HL-60 (cell line): ENCODE data around the gene KLHDC4.

Experiments used
- DNase-seq, 2 experiments: peaks; one replicate each; pipeline ENCODE4 v3.0.0-alpha.2; 2010 to 2020; ENCODE audit warnings: low read depth in 1 of 2, low spot score in 1 of 2
- H3K27ac ChIP-seq: fragments of 250-450 bp; sonication (Bioruptor Pico); replicated peaks from 2 replicates; pipeline ENCODE4 v1.5.1; 2020; ENCODE audit warnings: mild to moderate bottlenecking, moderate library complexity
- H3K27me3 ChIP-seq: fragments of 250-450 bp; sonication (Bioruptor Pico); 2 replicates; pipeline ENCODE4 v1.5.1; 2021; ENCODE audit warnings: mild to moderate bottlenecking, moderate library complexity; ENCODE audit not compliant: insufficient read depth, poor library complexity, severe bottlenecking
- H3K4me3 ChIP-seq: replicated peaks from 2 replicates; pipeline ENCODE4 v1.5.1; 2011; ENCODE audit warnings: mild to moderate bottlenecking, control low read depth, low read length; ENCODE audit not compliant: insufficient read depth
- GABPA ChIP-seq: IDR thresholded peaks from 2 replicates; pipeline ENCODE4 v1.6.1; 2012; ENCODE audit warnings: low read depth
- POLR2AphosphoS5 ChIP-seq: IDR thresholded peaks from 2 replicates; pipeline ENCODE4 v1.6.1; 2012; ENCODE audit warnings: low read depth
- SPI1 ChIP-seq: IDR thresholded peaks from 2 replicates; pipeline ENCODE4 v1.6.1; 2012; ENCODE audit warnings: low read depth, mild to moderate bottlenecking, borderline replicate concordance
- TF ChIP-seq, protein P1 (sequence below): IDR thresholded peaks from 2 replicates; pipeline ENCODE4 v1.6.1; 2012; ENCODE audit warnings: low read depth; ENCODE audit not compliant: insufficient replicate concordance
- TF ChIP-seq, protein P2 (sequence below): IDR thresholded peaks from one replicate; pipeline ENCODE4 v1.5.1; 2011; ENCODE audit warnings: low read length, control low read depth, inconsistent platforms; ENCODE audit not compliant: insufficient read depth

Gene KLHDC4

DNA sequence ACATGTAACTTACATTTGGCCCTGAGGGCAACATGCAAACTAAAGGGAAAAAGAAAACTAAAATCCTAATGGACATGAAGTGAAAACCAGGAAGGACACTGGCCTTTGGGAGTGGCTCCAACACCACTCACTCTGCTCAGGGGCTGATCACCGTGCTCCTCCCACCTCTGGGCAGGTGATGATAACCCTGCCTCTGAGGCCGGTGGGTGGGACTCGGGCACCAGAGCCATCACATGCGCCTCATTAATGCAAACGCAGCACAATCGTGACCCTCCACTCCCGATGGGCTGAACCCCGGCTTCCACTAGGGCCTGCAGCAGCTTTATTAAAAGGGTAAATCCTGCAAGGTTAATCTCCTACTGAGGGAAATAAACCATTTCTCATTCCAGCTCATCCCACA, 4.7 kb downstream of the KLHDC4 start:
- no peak for DNase-seq
- no peak overlapping the region for H3K4me3 ChIP-seq
- TF ChIP-seq, protein P1, sequence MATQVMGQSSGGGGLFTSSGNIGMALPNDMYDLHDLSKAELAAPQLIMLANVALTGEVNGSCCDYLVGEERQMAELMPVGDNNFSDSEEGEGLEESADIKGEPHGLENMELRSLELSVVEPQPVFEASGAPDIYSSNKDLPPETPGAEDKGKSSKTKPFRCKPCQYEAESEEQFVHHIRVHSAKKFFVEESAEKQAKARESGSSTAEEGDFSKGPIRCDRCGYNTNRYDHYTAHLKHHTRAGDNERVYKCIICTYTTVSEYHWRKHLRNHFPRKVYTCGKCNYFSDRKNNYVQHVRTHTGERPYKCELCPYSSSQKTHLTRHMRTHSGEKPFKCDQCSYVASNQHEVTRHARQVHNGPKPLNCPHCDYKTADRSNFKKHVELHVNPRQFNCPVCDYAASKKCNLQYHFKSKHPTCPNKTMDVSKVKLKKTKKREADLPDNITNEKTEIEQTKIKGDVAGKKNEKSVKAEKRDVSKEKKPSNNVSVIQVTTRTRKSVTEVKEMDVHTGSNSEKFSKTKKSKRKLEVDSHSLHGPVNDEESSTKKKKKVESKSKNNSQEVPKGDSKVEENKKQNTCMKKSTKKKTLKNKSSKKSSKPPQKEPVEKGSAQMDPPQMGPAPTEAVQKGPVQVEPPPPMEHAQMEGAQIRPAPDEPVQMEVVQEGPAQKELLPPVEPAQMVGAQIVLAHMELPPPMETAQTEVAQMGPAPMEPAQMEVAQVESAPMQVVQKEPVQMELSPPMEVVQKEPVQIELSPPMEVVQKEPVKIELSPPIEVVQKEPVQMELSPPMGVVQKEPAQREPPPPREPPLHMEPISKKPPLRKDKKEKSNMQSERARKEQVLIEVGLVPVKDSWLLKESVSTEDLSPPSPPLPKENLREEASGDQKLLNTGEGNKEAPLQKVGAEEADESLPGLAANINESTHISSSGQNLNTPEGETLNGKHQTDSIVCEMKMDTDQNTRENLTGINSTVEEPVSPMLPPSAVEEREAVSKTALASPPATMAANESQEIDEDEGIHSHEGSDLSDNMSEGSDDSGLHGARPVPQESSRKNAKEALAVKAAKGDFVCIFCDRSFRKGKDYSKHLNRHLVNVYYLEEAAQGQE = no peak
- TF ChIP-seq, protein P2, sequence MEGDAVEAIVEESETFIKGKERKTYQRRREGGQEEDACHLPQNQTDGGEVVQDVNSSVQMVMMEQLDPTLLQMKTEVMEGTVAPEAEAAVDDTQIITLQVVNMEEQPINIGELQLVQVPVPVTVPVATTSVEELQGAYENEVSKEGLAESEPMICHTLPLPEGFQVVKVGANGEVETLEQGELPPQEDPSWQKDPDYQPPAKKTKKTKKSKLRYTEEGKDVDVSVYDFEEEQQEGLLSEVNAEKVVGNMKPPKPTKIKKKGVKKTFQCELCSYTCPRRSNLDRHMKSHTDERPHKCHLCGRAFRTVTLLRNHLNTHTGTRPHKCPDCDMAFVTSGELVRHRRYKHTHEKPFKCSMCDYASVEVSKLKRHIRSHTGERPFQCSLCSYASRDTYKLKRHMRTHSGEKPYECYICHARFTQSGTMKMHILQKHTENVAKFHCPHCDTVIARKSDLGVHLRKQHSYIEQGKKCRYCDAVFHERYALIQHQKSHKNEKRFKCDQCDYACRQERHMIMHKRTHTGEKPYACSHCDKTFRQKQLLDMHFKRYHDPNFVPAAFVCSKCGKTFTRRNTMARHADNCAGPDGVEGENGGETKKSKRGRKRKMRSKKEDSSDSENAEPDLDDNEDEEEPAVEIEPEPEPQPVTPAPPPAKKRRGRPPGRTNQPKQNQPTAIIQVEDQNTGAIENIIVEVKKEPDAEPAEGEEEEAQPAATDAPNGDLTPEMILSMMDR = no peak
- TF ChIP-seq SPI1 (no peak), POLR2AphosphoS5 (no peak), GABPA (no peak)
- no peak overlapping the region for H3K27ac ChIP-seq
- H3K27me3 ChIP-seq = no peaks in the 10 kb centered on the region

DNA sequence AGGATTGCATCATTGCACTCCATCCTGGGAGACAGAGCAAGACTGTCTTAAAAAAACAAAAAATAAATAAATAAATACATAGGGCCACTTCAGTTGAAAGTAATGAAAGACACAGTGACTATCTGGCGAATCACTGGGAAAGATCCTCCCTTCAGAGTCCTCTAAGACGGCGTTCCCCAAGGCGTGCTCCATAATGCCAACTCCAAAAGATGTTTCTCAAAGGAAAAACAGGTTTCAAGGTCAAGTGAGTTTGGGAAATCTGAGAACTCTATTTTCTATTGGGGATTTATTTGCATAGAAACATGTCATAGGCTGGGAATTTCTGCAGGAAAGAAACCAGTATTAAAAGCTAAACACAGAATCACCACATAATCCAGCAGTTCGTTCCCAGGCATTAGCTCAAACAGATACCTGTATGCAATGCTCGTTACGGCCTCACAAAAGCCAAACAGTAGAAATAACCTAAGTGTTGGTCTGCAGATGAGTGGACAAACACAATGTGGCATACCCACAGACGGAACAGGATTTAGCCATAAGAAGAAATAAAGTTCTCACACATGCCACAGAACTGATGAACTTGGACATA, 7.9 kb downstream of the KLHDC4 start:
- no peak for DNase-seq
- Histone ChIP-seq H3K27ac (no peak overlapping the region), H3K4me3 (no peak overlapping the region), H3K27me3 (no peaks in the 10 kb centered on the region)
- TF ChIP-seq GABPA = no peak
- no peak for TF ChIP-seq SPI1
- TF ChIP-seq, protein P1 = no peak
- no peak for TF ChIP-seq POLR2AphosphoS5
- TF ChIP-seq, protein P2 = no peak

DNA sequence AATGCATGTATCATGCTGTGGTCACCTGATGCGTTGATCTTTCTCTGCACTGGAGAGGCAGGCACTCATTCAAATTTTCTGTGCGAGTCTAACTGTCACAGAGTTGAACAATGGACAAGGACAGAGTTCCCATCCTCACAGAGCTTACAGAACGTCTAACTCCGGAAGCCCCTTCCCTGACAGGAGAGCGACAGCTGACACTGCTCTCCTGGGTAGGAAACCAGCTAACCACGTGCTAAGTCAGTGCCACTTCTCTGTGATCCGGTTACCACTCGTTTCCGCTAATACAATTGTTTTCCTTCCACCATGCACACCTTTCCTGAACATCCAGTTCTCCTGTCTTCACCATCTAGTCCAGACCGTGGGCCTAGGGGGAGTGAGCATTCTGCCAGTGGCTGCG, 11.3 kb downstream of the KLHDC4 start:
- TF ChIP-seq SPI1 (no peak), GABPA (no peak), POLR2AphosphoS5 (no peak)
- TF ChIP-seq, protein P1 = no peak
- TF ChIP-seq, protein P2 = no peak
- no peaks in the 10 kb centered on the region for H3K27me3 ChIP-seq
- no peak overlapping the region for H3K27ac ChIP-seq
- H3K4me3 ChIP-seq = no peak overlapping the region
- DNase-seq = no peak
